GM12878 (cell line): ENCODE results near the gene ANO8.

Source experiments
- EP300 ChIP-seq, 2 experiments: fragments of 150-350 bp in 1 of 2; IDR thresholded peaks; 2 replicates each; pipeline ENCODE4 v1.6.1; 2011 to 2012; ENCODE audit warnings: low read depth in 2 of 2, low read length in 2 of 2, borderline replicate concordance in 1 of 2, improper control_type of control experiment in 1 of 2, inconsistent platforms in 1 of 2; ENCODE audit not compliant: control insufficient read depth in 1 of 2
- GABPA ChIP-seq: IDR thresholded peaks from 2 replicates; pipeline ENCODE4 v1.6.1; 2014; ENCODE audit warnings: antibody characterized with exemption, low read depth, mild to moderate bottlenecking, inconsistent platforms
- POLR2A ChIP-seq: IDR thresholded peaks from 2 replicates; pipeline ENCODE4 v1.6.1; 2011; ENCODE audit warnings: low read depth, mild to moderate bottlenecking, low read length
- TARDBP ChIP-seq: IDR thresholded peaks from 2 replicates; pipeline ENCODE4 v1.6.1; 2016; ENCODE audit warnings: borderline replicate concordance
- USF1 ChIP-seq: IDR thresholded peaks from 2 replicates; pipeline ENCODE4 v1.6.1; 2011; ENCODE audit warnings: borderline replicate concordance, low read depth, mild to moderate bottlenecking, moderate library complexity, mixed read lengths, low read length; ENCODE audit not compliant: insufficient read depth; ENCODE audit errors: extremely low read length
- YY1 ChIP-seq: IDR thresholded peaks from 2 replicates; pipeline ENCODE4 v1.6.1; 2011; ENCODE audit warnings: low read depth, mild to moderate bottlenecking, low read length
- ZBTB11 ChIP-seq: fragments of 450-650 bp; formaldehyde crosslinking; IDR thresholded peaks from 2 replicates; pipeline ENCODE4 v1.5.0; 2022; ENCODE audit warnings: mild to moderate bottlenecking, missing genetic modification characterization
- TF ChIP-seq, protein P1 (sequence below), 3 experiments: IDR thresholded peaks in 2 of 3; conservative IDR thresholded peaks in 1 of 3; 2 replicates each; pipeline ENCODE4 v1.5.1; 2011; ENCODE audit warnings: low read depth in 3 of 3, low read length in 3 of 3, mild to moderate bottlenecking in 3 of 3, control low read depth in 2 of 3, moderate library complexity in 2 of 3, inconsistent platforms in 1 of 3, mixed read lengths in 1 of 3; ENCODE audit not compliant: control insufficient read depth in 2 of 3, insufficient read depth in 1 of 3; ENCODE audit errors: extremely low read depth in 1 of 3

DNA sequence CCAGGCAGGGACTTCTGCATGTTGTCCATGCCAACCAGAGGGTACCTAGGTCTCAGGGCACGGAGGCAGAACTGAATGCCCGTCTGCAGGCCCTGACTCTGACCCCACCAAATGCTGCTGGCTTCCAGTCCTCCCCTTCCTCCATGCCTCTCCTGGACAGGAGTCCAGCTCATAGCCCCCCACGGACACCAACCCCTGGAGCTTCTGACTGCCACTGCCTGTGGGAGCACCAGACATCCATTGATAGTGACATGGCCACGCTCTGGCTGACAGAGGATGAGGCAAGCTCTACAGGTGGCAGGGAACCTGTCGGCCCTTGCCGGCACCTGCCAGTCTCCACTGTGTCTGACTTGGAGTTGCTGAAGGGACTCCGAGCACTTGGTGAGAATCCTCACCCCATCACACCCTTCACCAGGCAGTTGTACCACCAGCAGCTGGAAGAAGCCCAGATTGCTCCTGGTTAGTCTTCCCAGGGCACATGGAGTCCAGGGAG lies 51.1 kb downstream of the ANO8 start:
- no peak for TF ChIP-seq YY1
- TF ChIP-seq, protein P1, sequence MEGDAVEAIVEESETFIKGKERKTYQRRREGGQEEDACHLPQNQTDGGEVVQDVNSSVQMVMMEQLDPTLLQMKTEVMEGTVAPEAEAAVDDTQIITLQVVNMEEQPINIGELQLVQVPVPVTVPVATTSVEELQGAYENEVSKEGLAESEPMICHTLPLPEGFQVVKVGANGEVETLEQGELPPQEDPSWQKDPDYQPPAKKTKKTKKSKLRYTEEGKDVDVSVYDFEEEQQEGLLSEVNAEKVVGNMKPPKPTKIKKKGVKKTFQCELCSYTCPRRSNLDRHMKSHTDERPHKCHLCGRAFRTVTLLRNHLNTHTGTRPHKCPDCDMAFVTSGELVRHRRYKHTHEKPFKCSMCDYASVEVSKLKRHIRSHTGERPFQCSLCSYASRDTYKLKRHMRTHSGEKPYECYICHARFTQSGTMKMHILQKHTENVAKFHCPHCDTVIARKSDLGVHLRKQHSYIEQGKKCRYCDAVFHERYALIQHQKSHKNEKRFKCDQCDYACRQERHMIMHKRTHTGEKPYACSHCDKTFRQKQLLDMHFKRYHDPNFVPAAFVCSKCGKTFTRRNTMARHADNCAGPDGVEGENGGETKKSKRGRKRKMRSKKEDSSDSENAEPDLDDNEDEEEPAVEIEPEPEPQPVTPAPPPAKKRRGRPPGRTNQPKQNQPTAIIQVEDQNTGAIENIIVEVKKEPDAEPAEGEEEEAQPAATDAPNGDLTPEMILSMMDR (IDR thresholded peaks at IDR 0.05 in 2 of 3, conservative IDR thresholded peaks at IDR 0.05 in 1 of 3; ENCODE audit: control insufficient read depth in 2 of 3, extremely low read depth in 1 of 3, insufficient read depth in 1 of 3, low read depth in 3 of 3, low read length in 3 of 3): no peak
- no peak for TF ChIP-seq USF1
- TF ChIP-seq GABPA: no peak
- TF ChIP-seq ZBTB11 (CRISPR knock-in tag): no peak
- TF ChIP-seq POLR2A: no peak
- no peak for TF ChIP-seq TARDBP
- no peak for TF ChIP-seq EP300 (IDR thresholded peaks at IDR 0.05; ENCODE audit: borderline replicate concordance in 1 of 2, control insufficient read depth in 1 of 2, low read depth in 2 of 2, low read length in 2 of 2)
